Naive thymus-derived CD4-positive, alpha-beta T cell (primary cell): ENCODE results near the gene ZMAT2. TPM values are rescaled to one million over a fixed set of nuclear protein-coding genes. Genes with fewer than 3 reads are reported as not detected.

ENCODE experiments used
- ATAC-seq: fragments of 150-1000 bp; cut with Tn5 transposase; 2 replicates; pipeline ENCODE4 v1.10.0; 2021; ENCODE audit warnings: mild to moderate bottlenecking, moderate library complexity
- CTCF ChIA-PET: fragments of 350-600 bp; sonication (Branson Sonifier 250); formaldehyde crosslinking; loops from one replicate; lab custom pipeline; 2021; ENCODE audit warnings: antibody characterized with exemption; lab: Charles Lee
- POLR2A ChIA-PET: fragments of 350-600 bp; sonication (Branson Sonifier 250); formaldehyde crosslinking; loops from one replicate; lab custom pipeline; 2021; ENCODE audit warnings: antibody characterized with exemption, inconsistent platforms; lab: Charles Lee
- DNase-seq, 9 donors: peaks; one replicate each; pipeline versions ENCODE4 v3.0.0 to v3.0.0-alpha.2; 2020 to 2022; ENCODE audit warnings: mixed read lengths in 1 of 9
- H3K27ac ChIP-seq: one replicate; pipeline ENCODE4 v1.7.0; 2013; ENCODE audit warnings: mild to moderate bottlenecking, low read depth, low read length, moderate library complexity
- H3K27me3 ChIP-seq, 2 donors: one replicate each; pipeline ENCODE4 v1.7.0; 2013; ENCODE audit warnings: low read length in 2 of 2, mild to moderate bottlenecking in 2 of 2, moderate library complexity in 2 of 2; ENCODE audit not compliant: control insufficient read depth in 2 of 2, insufficient read depth in 2 of 2
- H3K36me3 ChIP-seq, 3 experiments: 1 replicate in 2 of 3; 2 replicates in 1 of 3; pipeline ENCODE4 v1.7.0; 2013; ENCODE audit warnings: low read length in 3 of 3, mild to moderate bottlenecking in 3 of 3, moderate library complexity in 1 of 3; ENCODE audit not compliant: insufficient read depth in 3 of 3, control insufficient read depth in 2 of 3
- H3K4me1 ChIP-seq, 2 donors: one replicate each; pipeline ENCODE4 v1.7.0; 2013; ENCODE audit warnings: low read length in 2 of 2, mild to moderate bottlenecking in 2 of 2, moderate library complexity in 1 of 2; ENCODE audit not compliant: control insufficient read depth in 2 of 2, insufficient read depth in 2 of 2
- H3K4me3 ChIP-seq: 2 replicates; pipeline ENCODE4 v1.7.0; 2013; ENCODE audit warnings: mild to moderate bottlenecking, low read length
- H3K9me3 ChIP-seq, 3 experiments: 1 replicate in 2 of 3; 2 replicates in 1 of 3; pipeline ENCODE4 v1.7.0; 2013; ENCODE audit warnings: low read length in 3 of 3; ENCODE audit not compliant: control insufficient read depth in 2 of 3
- H3K27ac Mint-ChIP-seq, 9 donors: one replicate each; pipeline ENCODE4 v1.8.0; 2020 to 2022; ENCODE audit warnings: mixed read lengths in 9 of 9, mild to moderate bottlenecking in 8 of 9, moderate library complexity in 5 of 9, inconsistent platforms in 2 of 9
- H3K27me3 Mint-ChIP-seq, 5 donors: one replicate each; pipeline ENCODE4 v1.8.0; 2021 to 2022; ENCODE audit warnings: mixed read lengths in 5 of 5, mild to moderate bottlenecking in 1 of 5
- H3K36me3 Mint-ChIP-seq, 5 donors: one replicate each; pipeline ENCODE4 v1.8.0; 2020 to 2022; ENCODE audit warnings: mixed read lengths in 5 of 5, mild to moderate bottlenecking in 3 of 5, inconsistent platforms in 1 of 5
- H3K4me1 Mint-ChIP-seq, 7 donors: one replicate each; pipeline ENCODE4 v1.8.0; 2020 to 2022; ENCODE audit warnings: mixed read lengths in 7 of 7, mild to moderate bottlenecking in 3 of 7, inconsistent platforms in 1 of 7
- H3K4me3 Mint-ChIP-seq, 10 donors: one replicate each; pipeline ENCODE4 v1.8.0; 2020 to 2022; ENCODE audit warnings: mild to moderate bottlenecking in 10 of 10, mixed read lengths in 10 of 10, moderate library complexity in 6 of 10, inconsistent platforms in 2 of 10
- H3K9me3 Mint-ChIP-seq, 11 donors: one replicate each; pipeline ENCODE4 v1.8.0; 2020 to 2022; ENCODE audit warnings: mixed read lengths in 11 of 11, mild to moderate bottlenecking in 4 of 11, inconsistent platforms in 1 of 11, moderate library complexity in 1 of 11
- intact Hi-C, 2 donors: fragments of 100-400 bp; cut with micrococcal nuclease; formaldehyde crosslinking; loops; one replicate each; pipeline ENCODE4 v1.15.1; 2023
- polyA plus RNA-seq, 2 donors: library from polyadenylated mRNA; unstranded; fragments of 300-500 nt; fragmentation: Illumina TruSeq; gene quantifications; one replicate each; pipeline ENCODE4 v1.2.3, GENCODE V29; 2021
- total RNA-seq, 6 experiments: library from RNA in 5 of 6; stranded (reverse) in 5 of 6; gene quantifications; 1 replicate in 5 of 6; 2 replicates in 1 of 6; pipeline ENCODE4 v1.2.3 and lab custom pipeline; 2021 to 2026

Gene ZMAT2
- total and polyA plus RNA-seq, 7 experiments from 2014 or later, result 37.7 to 76.4 (median 60.5) TPM

GRCh38 chr5:140674629-140675028, 25.6 kb upstream of the ZMAT2 start:
- H3K9me3 ChIP-seq, result no peaks in the 10 kb centered on the region
- H3K4me1 Mint-ChIP-seq, result peaks cover 0 to 7% (median 0%) of the 10 kb centered on the region in 7 donors
- H3K27ac ChIP-seq, result no peak overlapping the region
- no peak overlapping the region for H3K4me3 Mint-ChIP-seq
- H3K27ac Mint-ChIP-seq, result peak overlapping the region in 2 of 9 donors; percentile 5 to 22
- H3K9me3 Mint-ChIP-seq, result peaks cover 0 to 2% (median 0%) of the 10 kb centered on the region in 11 donors
- intact Hi-C loops, result loop anchor here in 1 of 2 donors (1.0 kb wide), 1 partner anchor 46 kb away; no protein-coding TSS in a partner anchor
- DNase-seq (no peak), ATAC-seq (no peak)
- peaks cover 11 to 96% (median 25%) of the 10 kb centered on the region in 3 experiments for H3K36me3 ChIP-seq
- ChIA-PET POLR2A (interaction anchor here (0.6 to 1.2 kb wide), 4 partner anchors 14 to 87 kb away, joined by 3 read pairs; no protein-coding TSS in a partner anchor), CTCF (interaction anchor here (0.6 to 1.2 kb wide), 4 partner anchors 12 to 47 kb away, joined by 3 to 6 read pairs (median 3); no protein-coding TSS in a partner anchor)
- no peaks in the 10 kb centered on the region for H3K27me3 ChIP-seq
- H3K4me3 ChIP-seq, result no peak overlapping the region
- no peaks in the 10 kb centered on the region for H3K27me3 Mint-ChIP-seq
- no peaks in the 10 kb centered on the region for H3K4me1 ChIP-seq
- peaks cover 15 to 50% (median 25%) of the 10 kb centered on the region in 5 donors for H3K36me3 Mint-ChIP-seq

- Mint-ChIP-seq H3K36me3 (peaks cover 12 to 59% (median 27%) of the 10 kb centered on the region in 5 donors), H3K9me3 (no peaks in the 10 kb centered on the region), H3K27ac (peak overlapping the region in 1 of 9 donors; percentile 58), H3K4me1 (peaks cover 0 to 8% (median 0%) of the 10 kb centered on the region in 7 donors), H3K4me3 (peak overlapping the region in 1 of 10 donors; percentile 28), H3K27me3 (no peaks in the 10 kb centered on the region)
- ChIA-PET POLR2A (interaction anchor here (1.2 kb wide), 1 partner anchor 23 kb away, joined by 3 read pairs; no protein-coding TSS in a partner anchor), CTCF (interaction anchor here (0.5 kb wide), 1 partner anchor 1298 kb away, joined by 3 read pairs; no protein-coding TSS in a partner anchor)
- H3K4me3 ChIP-seq, result no peak overlapping the region
- no peaks in the 10 kb centered on the region for H3K27me3 ChIP-seq
- DNase-seq, result no peak
- H3K4me1 ChIP-seq, result no peaks in the 10 kb centered on the region
- no peaks in the 10 kb centered on the region for H3K9me3 ChIP-seq
- H3K27ac ChIP-seq, result no peak overlapping the region
- no peak for ATAC-seq
- H3K36me3 ChIP-seq, result peaks cover 19 to 89% (median 25%) of the 10 kb centered on the region in 3 experiments
- intact Hi-C loops, result no loop called here
Measured at GRCh38 chr5:140677947-140678346, 22.3 kb upstream of the ZMAT2 start.

GRCh38 chr5:140678993-140679392, 21.3 kb upstream of the ZMAT2 start:
- no peaks in the 10 kb centered on the region for H3K9me3 Mint-ChIP-seq
- no peak overlapping the region for H3K4me3 Mint-ChIP-seq
- DNase-seq (no peak), ATAC-seq (no peak)
- H3K36me3 ChIP-seq, result peaks cover 21 to 80% (median 25%) of the 10 kb centered on the region in 3 experiments
- no peaks in the 10 kb centered on the region for H3K27me3 ChIP-seq
- peaks cover 0 to 8% (median 0%) of the 10 kb centered on the region in 7 donors for H3K4me1 Mint-ChIP-seq
- H3K9me3 ChIP-seq, result no peaks in the 10 kb centered on the region
- H3K27ac ChIP-seq, result no peak overlapping the region
- no peaks in the 10 kb centered on the region for H3K27me3 Mint-ChIP-seq
- H3K27ac Mint-ChIP-seq, result peak overlapping the region in 2 of 9 donors; percentile 34 to 43
- H3K4me3 ChIP-seq, result no peak overlapping the region
- intact Hi-C loops, result no loop called here
- no peaks in the 10 kb centered on the region for H3K4me1 ChIP-seq
- ChIA-PET POLR2A (interaction anchor here (1.2 kb wide), 1 partner anchor 24 kb away, joined by 3 read pairs; no protein-coding TSS in a partner anchor), CTCF (interaction anchor here (0.6 kb wide), 1 partner anchor 41 kb away, joined by 3 read pairs; no protein-coding TSS in a partner anchor)
- peaks cover 7 to 62% (median 27%) of the 10 kb centered on the region in 5 donors for H3K36me3 Mint-ChIP-seq

GRCh38 chr5:140690376-140690932, 9.8 kb upstream of the ZMAT2 start:
- CTCF ChIA-PET, result interaction anchor here (1.0 to 1.5 kb wide), 4 partner anchors 12 to 140 kb away, joined by 3 to 7 read pairs (median 3); no protein-coding TSS in a partner anchor
- peak overlapping the region; percentile 91 for H3K4me3 ChIP-seq
- H3K36me3 ChIP-seq, result peaks cover 5 to 30% (median 8%) of the 10 kb centered on the region in 3 experiments
- peaks cover 16 to 22% of the 10 kb centered on the region in 2 donors for H3K4me1 ChIP-seq
- Mint-ChIP-seq H3K9me3 (no peaks in the 10 kb centered on the region), H3K4me3 (peak overlapping the region; percentile 92 to 100 (median 99)), H3K4me1 (peaks cover 29 to 60% (median 53%) of the 10 kb centered on the region in 7 donors), H3K27ac (peak overlapping the region; percentile 91 to 99 (median 98)), H3K27me3 (no peaks in the 10 kb centered on the region), H3K36me3 (peaks cover 0 to 17% (median 2%) of the 10 kb centered on the region in 5 donors)
- H3K27ac ChIP-seq, result peak overlapping the region; percentile 89
- DNase-seq (no peak), ATAC-seq (no peak)
- H3K9me3 ChIP-seq, result no peaks in the 10 kb centered on the region
- POLR2A ChIA-PET, result interaction anchor here (0.6 to 3.7 kb wide), 24 partner anchors 8 to 1519 kb away, joined by 3 to 31 read pairs (median 4); partner anchors contain the start of genes ANKHD1, APBB3, DND1 and EIF4EBP3
- no peaks in the 10 kb centered on the region for H3K27me3 ChIP-seq
- intact Hi-C loops, result loop anchor here in 1 of 2 donors (2.0 to 5.0 kb wide), 2 partner anchors 52 to 513 kb away; partner anchors contain the start of genes CYSTM1 and TMCO6

GRCh38 chr5:140690941-140691924, 9.0 kb upstream of the ZMAT2 start, which contains the start of the genes HARS1 and HARS2:
Gene HARS1, minus strand, starts transcription at chr5:140691370. Its CDS starts 66 bp downstream, at chr5:140691304.
Gene HARS2, plus strand, starts transcription at chr5:140691455. Its CDS starts 194 bp downstream, at chr5:140691649.
- CTCF ChIA-PET, result interaction anchor here (0.7 to 1.5 kb wide), 5 partner anchors 11 to 928 kb away, joined by 3 to 7 read pairs (median 3); partner anchors contain the start of gene DIAPH1

More at GRCh38 chr5:140690941-140691924, 9.0 kb upstream of the ZMAT2 start, which contains the start of the genes HARS1 and HARS2:
- Mint-ChIP-seq H3K4me1 (peaks cover 29 to 60% (median 53%) of the 10 kb centered on the region in 7 donors), H3K4me3 (peak within 1 kb of the TSS; percentile 92 to 100 (median 99)), H3K9me3 (no peaks in the 10 kb centered on the region), H3K27me3 (no peaks in the 10 kb centered on the region), H3K27ac (peak within 1 kb of the TSS; percentile 91 to 99 (median 98)), H3K36me3 (peaks cover 1 to 25% (median 9%) of the 10 kb centered on the region in 5 donors)
- ATAC-seq (peak; percentile 97), DNase-seq (peak; percentile 55 to 83 (median 71))
- Histone ChIP-seq H3K27ac (peak within 1 kb of the TSS; percentile 89), H3K27me3 (no peaks in the 10 kb centered on the region), H3K4me1 (peaks cover 16 to 22% of the 10 kb centered on the region in 2 donors), H3K4me3 (peak within 1 kb of the TSS; percentile 91), H3K36me3 (peaks cover 8 to 37% (median 11%) of the 10 kb centered on the region in 3 experiments), H3K9me3 (no peaks in the 10 kb centered on the region)
- intact Hi-C loops, result loop anchor here (1.0 to 5.0 kb wide), 9 partner anchors 9 to 514 kb away; partner anchors contain the start of genes APBB3 (in 2 of the 2), IK (in 2 of the 2), NDUFA2 (in 2 of the 2) and SLC35A4 (in 2 of the 2)
- POLR2A ChIA-PET, result interaction anchor here (0.5 to 3.7 kb wide), 24 partner anchors 8 to 1814 kb away, joined by 3 to 31 read pairs (median 4); partner anchors contain the start of genes ANKHD1, APBB3, DND1 and EIF4EBP3
